ENCODE results near the gene SMG7. TPM values are rescaled to one million over a fixed set of nuclear protein-coding genes. Genes with fewer than 3 reads are reported as not detected.
A peak's percentile ranks its signal among the peaks of the same experiment; 100 is the strongest.

The SMG7 gene
- total and polyA plus RNA-seq, 2 of the 4 experiments (the other 2 are of a cell fraction) = 18.1 to 22.6 TPM

DNA sequence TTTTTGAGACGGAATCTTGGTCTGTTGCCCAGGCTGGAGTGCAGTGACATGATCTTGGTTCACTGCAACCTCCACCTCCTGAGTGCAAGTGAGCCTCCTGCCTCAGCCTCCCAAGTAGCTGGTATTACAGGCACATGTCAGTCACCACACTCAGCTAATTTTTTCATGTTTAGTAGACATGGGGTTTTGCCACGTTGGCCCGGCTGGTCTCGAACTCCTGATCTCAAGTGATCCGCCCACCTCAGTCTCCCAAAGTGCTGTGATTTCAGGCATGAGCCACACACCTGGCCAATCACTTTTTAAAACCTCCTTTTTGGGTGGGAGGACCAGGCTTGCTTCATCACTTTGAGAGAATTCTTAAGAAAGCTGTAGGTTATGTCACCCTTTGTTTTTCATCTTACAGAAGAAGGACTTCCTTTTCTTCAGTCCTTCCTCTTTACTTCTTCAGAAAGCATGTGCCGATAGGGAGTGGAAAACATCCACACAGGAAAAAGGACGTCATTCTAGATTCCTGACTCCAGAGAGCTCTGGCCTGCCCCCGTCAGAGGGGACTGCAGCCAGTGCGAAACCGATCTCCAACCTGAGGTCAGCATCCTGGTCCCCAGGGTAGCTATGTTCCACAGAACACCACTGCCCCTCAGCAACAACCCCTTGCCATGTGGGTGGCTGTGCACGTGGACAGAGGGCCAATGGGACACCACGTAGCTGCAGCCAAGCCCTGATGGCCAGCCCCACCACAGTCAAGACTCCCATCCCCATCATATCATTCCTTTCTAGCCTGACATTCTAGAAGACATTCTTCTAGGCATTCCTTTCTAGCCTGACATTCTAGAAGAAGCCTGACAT is 96.1 kb downstream of the SMG7 start:
- Histone ChIP-seq H2BK15ac (ENCODE audit: low read depth, low read length) (0 out of 3 replicates have a peak overlapping the region, but pooled peaks have one; percentile 58), H2AK5ac (ENCODE audit: low read depth, low read length) (peak overlapping the region; percentile 87), H3K27me3 (ENCODE audit: control insufficient read depth, insufficient read depth, low read length) (no peaks in the 10 kb centered on the region), H4K8ac (ENCODE audit: low read depth in 2 of 2, low read length in 2 of 2) (peak overlapping the region; percentile 10 to 71; a peak in 2 of 4 replicates), H3K27ac (ENCODE audit: insufficient read depth, low read length) (no peak overlapping the region), H3K18ac (ENCODE audit: low read depth, low read length) (no peak overlapping the region; the same call in 1 of the 2 replicates), H2AFZ (replicated peaks; ENCODE audit: low read length, poor library complexity) (peak overlapping the region; percentile 47), H3K4me1 (ENCODE audit: control insufficient read depth, insufficient read depth, low read length) (peaks cover 13% of the 10 kb centered on the region), H3K79me1 (ENCODE audit: low read depth in 1 of 2, low read length in 2 of 2) (no peaks in the 10 kb centered on the region), H2AK9ac (replicated peaks; ENCODE audit: low read depth, low read length, poor library complexity) (peak overlapping the region; percentile 39), H3K14ac (replicated peaks; ENCODE audit: low read depth, low read length) (peak overlapping the region; percentile 37; the same call in 1 of the 2 replicates), H2BK20ac (ENCODE audit: low read depth, low read length) (peak overlapping the region; percentile 91), H2BK5ac (ENCODE audit: low read depth, low read length, poor library complexity, severe bottlenecking) (peak overlapping the region; percentile 69), H3K23ac (ENCODE audit: low read depth, low read length) (peak overlapping the region; percentile 81), H3K9me3 (ENCODE audit: control insufficient read depth, insufficient read depth, low read length) (no peaks in the 10 kb centered on the region), H3K4ac (ENCODE audit: low read depth, low read length) (peak overlapping the region; percentile 68), H3K9ac (ENCODE audit: low read depth, low read length) (no peak overlapping the region), H3K4me3 (ENCODE audit: insufficient read depth, low read depth, low read length) (no peak overlapping the region), H3K56ac (ENCODE audit: extremely low read depth, insufficient read depth, low read length) (no peak overlapping the region; the same call in 1 of the 2 replicates), H4K20me1 (ENCODE audit: insufficient read depth, low read length) (no peaks in the 10 kb centered on the region), H4K5ac (ENCODE audit: low read depth, low read length) (no peak overlapping the region), H3K4me2 (ENCODE audit: low read depth, low read length) (no peak overlapping the region; the same call in 1 of the 2 replicates), H2BK120ac (ENCODE audit: low read depth, low read length) (peak overlapping the region; percentile 92), H3K9me1 (ENCODE audit: insufficient read depth, low read length) (peaks cover 8% of the 10 kb centered on the region), H3K36me3 (ENCODE audit: control insufficient read depth, insufficient read depth, low read length) (no peaks in the 10 kb centered on the region), H4K91ac (ENCODE audit: insufficient read depth, low read depth, low read length) (peak overlapping the region; percentile 54)
- WGBS, 2 experiments (ENCODE audit: extremely low coverage in 2 of 2, insufficient read length in 1 of 2) = 89% methylated on average over 6 of the region's 12 CpGs; no CpG with 5 or more reads in 1 of the 2 experiments
- CTCF ChIA-PET = interaction anchor here (0.6 to 0.7 kb wide), 4 partner anchors 20 to 1781 kb away, joined by 4 to 5 read pairs (median 4); no protein-coding TSS in a partner anchor
- TF ChIP-seq MAZ (IDR thresholded peaks at IDR 0.05; ENCODE audit: borderline replicate concordance, low read depth, low read length) (no peak), RFX5 (IDR thresholded peaks at IDR 0.05; ENCODE audit: low read depth, low read length) (no peak), POLR2A (IDR thresholded peaks at IDR 0.05; ENCODE audit: low read depth, low read length) (no peak), MAFK (IDR thresholded peaks at IDR 0.05; ENCODE audit: low read depth, low read length) (no peak), NFE2L2 (IDR thresholded peaks at IDR 0.05; ENCODE audit: low read depth, low read length) (no peak), CHD1 (IDR thresholded peaks at IDR 0.05; ENCODE audit: low read depth, low read length) (no peak), BHLHE40 (IDR thresholded peaks at IDR 0.05; ENCODE audit: low read depth, low read length) (no peak), SMC3 (IDR thresholded peaks at IDR 0.05; ENCODE audit: low read depth, low read length) (no peak), MXI1 (IDR thresholded peaks at IDR 0.05; ENCODE audit: borderline replicate concordance, low read depth, low read length) (no peak), RAD21 (IDR thresholded peaks at IDR 0.05; ENCODE audit: low read length) (no peak), FOS (IDR thresholded peaks at IDR 0.05; ENCODE audit: low read depth, low read length) (no peak)
- TF ChIP-seq, protein P1, sequence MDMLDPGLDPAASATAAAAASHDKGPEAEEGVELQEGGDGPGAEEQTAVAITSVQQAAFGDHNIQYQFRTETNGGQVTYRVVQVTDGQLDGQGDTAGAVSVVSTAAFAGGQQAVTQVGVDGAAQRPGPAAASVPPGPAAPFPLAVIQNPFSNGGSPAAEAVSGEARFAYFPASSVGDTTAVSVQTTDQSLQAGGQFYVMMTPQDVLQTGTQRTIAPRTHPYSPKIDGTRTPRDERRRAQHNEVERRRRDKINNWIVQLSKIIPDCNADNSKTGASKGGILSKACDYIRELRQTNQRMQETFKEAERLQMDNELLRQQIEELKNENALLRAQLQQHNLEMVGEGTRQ (IDR thresholded peaks at IDR 0.05; ENCODE audit: low read depth, low read length) = no peak
- TF ChIP-seq, protein P2, sequence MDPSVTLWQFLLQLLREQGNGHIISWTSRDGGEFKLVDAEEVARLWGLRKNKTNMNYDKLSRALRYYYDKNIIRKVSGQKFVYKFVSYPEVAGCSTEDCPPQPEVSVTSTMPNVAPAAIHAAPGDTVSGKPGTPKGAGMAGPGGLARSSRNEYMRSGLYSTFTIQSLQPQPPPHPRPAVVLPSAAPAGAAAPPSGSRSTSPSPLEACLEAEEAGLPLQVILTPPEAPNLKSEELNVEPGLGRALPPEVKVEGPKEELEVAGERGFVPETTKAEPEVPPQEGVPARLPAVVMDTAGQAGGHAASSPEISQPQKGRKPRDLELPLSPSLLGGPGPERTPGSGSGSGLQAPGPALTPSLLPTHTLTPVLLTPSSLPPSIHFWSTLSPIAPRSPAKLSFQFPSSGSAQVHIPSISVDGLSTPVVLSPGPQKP (IDR thresholded peaks at IDR 0.05; ENCODE audit: borderline replicate concordance, low read depth, low read length) = no peak
- DNase-seq (no peak), ATAC-seq (ENCODE audit: low read depth) (peak; percentile 42; the same call in 1 of the 2 replicates)
- intact Hi-C loops (cut with micrococcal nuclease) = no loop called here
- BruUV-seq (replicated peaks) = no TSS peak
- in situ Hi-C loops (cut with MboI; ENCODE audit: low sequenced_read_pairs) = no loop called here
- dilution Hi-C loops (cut with HindIII; ENCODE audit: low sequenced_read_pairs, unreplicated experiment) = no loop called here
- POLR2A ChIA-PET (ENCODE audit: unreplicated experiment) = interaction anchor here (0.6 kb wide), 1 partner anchor 40 kb away, joined by 3 read pairs; no protein-coding TSS in a partner anchor

Data from IMR-90 (cell line).